RKO (cell line): Measurements from ENCODE around the gene PLA2R1.

Source experiments
- DNase-seq: peaks from one replicate; pipeline ENCODE4 v3.0.0-alpha.2; 2016; ENCODE audit warnings: low spot score

Gene PLA2R1

GRCh38 chr2:160029270-160029628 lies 33.2 kb downstream of the PLA2R1 start:
- DNase-seq: no peak

GRCh38 chr2:160028431-160029269 lies 33.8 kb downstream of the PLA2R1 start:
- no peak for DNase-seq

- no peak for DNase-seq
Observed at GRCh38 chr2:160022162-160022561, 40.3 kb downstream of the PLA2R1 start.

- DNase-seq: no peak
Observed at GRCh38 chr2:160019374-160020090, 42.9 kb downstream of the PLA2R1 start.

GRCh38 chr2:160015746-160016145 lies 46.7 kb downstream of the PLA2R1 start:
- DNase-seq: no peak

- no peak for DNase-seq
Observed at GRCh38 chr2:160014227-160014626, 48.2 kb downstream of the PLA2R1 start.

- DNase-seq: no peak
Observed at GRCh38 chr2:160010361-160011145, 51.9 kb downstream of the PLA2R1 start.

GRCh38 chr2:160007111-160007510 lies 55.3 kb downstream of the PLA2R1 start:
- no peak for DNase-seq

GRCh38 chr2:160006475-160006874 lies 55.9 kb downstream of the PLA2R1 start:
- DNase-seq: no peak

- no peak for DNase-seq
Observed at GRCh38 chr2:160005908-160006307, 56.5 kb downstream of the PLA2R1 start.

GRCh38 chr2:160005476-160005875 lies 56.9 kb downstream of the PLA2R1 start:
- DNase-seq: no peak

- DNase-seq: peak; percentile 21
Observed at GRCh38 chr2:159998961-159999360, 63.5 kb downstream of the PLA2R1 start.

GRCh38 chr2:159998243-159998642 lies 64.2 kb downstream of the PLA2R1 start:
- no peak for DNase-seq

- DNase-seq: no peak
Observed at GRCh38 chr2:159996792-159997546, 65.4 kb downstream of the PLA2R1 start.

- no peak for DNase-seq
Observed at GRCh38 chr2:159995038-159995437, 67.4 kb downstream of the PLA2R1 start.

GRCh38 chr2:159989249-159989648 lies 73.2 kb downstream of the PLA2R1 start:
- no peak for DNase-seq

GRCh38 chr2:159988412-159988970 lies 73.9 kb downstream of the PLA2R1 start:
- DNase-seq: no peak

- DNase-seq: no peak
Observed at GRCh38 chr2:159987181-159987580, 75.2 kb downstream of the PLA2R1 start.

- no peak for DNase-seq
Observed at GRCh38 chr2:159985656-159986055, 76.8 kb downstream of the PLA2R1 start.

- no peak for DNase-seq
Observed at GRCh38 chr2:159984034-159984433, 78.4 kb downstream of the PLA2R1 start.
